HG03280 (cell line): ENCODE results near the gene AK8.

ENCODE experiments used
- ATAC-seq: cut with Tn5 transposase; IDR thresholded peaks from one replicate; pipeline ENCODE4 v1.9.1; 2021; ENCODE audit warnings: mild to moderate bottlenecking, moderate library complexity; ENCODE audit not compliant: unreplicated experiment

AK8 gene

GRCh38 chr9:132887181-132888120 lies 9.4 kb upstream of the AK8 start:
- ATAC-seq, result no peak

- no peak for ATAC-seq
Observed at GRCh38 chr9:132886334-132886725, 8.2 kb upstream of the AK8 start.

- ATAC-seq, result no peak
Observed at GRCh38 chr9:132885720-132886333, 7.7 kb upstream of the AK8 start.

GRCh38 chr9:132883349-132884294 lies 5.5 kb upstream of the AK8 start:
- no peak for ATAC-seq

- ATAC-seq, result no peak
Observed at GRCh38 chr9:132882616-132883015, 4.5 kb upstream of the AK8 start.

GRCh38 chr9:132881826-132882225 lies 3.7 kb upstream of the AK8 start:
- no peak for ATAC-seq

- no peak for ATAC-seq
Observed at GRCh38 chr9:132880324-132880661, 2.2 kb upstream of the AK8 start.

GRCh38 chr9:132879457-132880323 lies 1.6 kb upstream of the AK8 start:
- ATAC-seq, result no peak

GRCh38 chr9:132878695-132879456 lies 792 bp upstream of the AK8 start, which contains the start of gene SPACA9:
Gene SPACA9, plus strand, starts transcription at chr9:132878898. Its CDS starts 5,050 bp downstream, at chr9:132883948.
- no peak for ATAC-seq

- no peak for ATAC-seq
Observed at GRCh38 chr9:132877458-132877823, 643 bp downstream of the AK8 start.

- no peak for ATAC-seq
Observed at GRCh38 chr9:132876849-132877248, 1.2 kb downstream of the AK8 start.

- ATAC-seq, result no peak
Observed at GRCh38 chr9:132875159-132875558, 2.9 kb downstream of the AK8 start.

- no peak for ATAC-seq
Observed at GRCh38 chr9:132873403-132873802, 4.7 kb downstream of the AK8 start.

- ATAC-seq, result no peak
Observed at GRCh38 chr9:132869266-132869665, 8.8 kb downstream of the AK8 start.

GRCh38 chr9:132866898-132867297 lies 11.2 kb downstream of the AK8 start:
- ATAC-seq, result no peak

GRCh38 chr9:132864691-132865090 lies 13.4 kb downstream of the AK8 start:
- no peak for ATAC-seq

- ATAC-seq, result no peak
Observed at GRCh38 chr9:132864277-132864676, 13.8 kb downstream of the AK8 start.

GRCh38 chr9:132863096-132863495 lies 15.0 kb downstream of the AK8 start:
- no peak for ATAC-seq

- no peak for ATAC-seq
Observed at GRCh38 chr9:132862533-132862932, 15.6 kb downstream of the AK8 start.

- no peak for ATAC-seq
Observed at GRCh38 chr9:132861666-132862065, 16.4 kb downstream of the AK8 start.
